Hepatocyte (in vitro differentiated cells): ENCODE results near the gene CDKL4.

Experiments
- EZH2 ChIP-seq: fragments of 200-600 bp; sonication (generic); IDR thresholded peaks from 2 replicates; pipeline ENCODE4 v1.6.1; 2016; ENCODE audit warnings: antibody characterized with exemption, mild to moderate bottlenecking, borderline replicate concordance
- EZH2phosphoT487 ChIP-seq: fragments of 200-600 bp; sonication (generic); IDR thresholded peaks from one replicate; pipeline ENCODE4 v1.6.1; 2018; ENCODE audit warnings: antibody characterized with exemption, mild to moderate bottlenecking, low read depth, moderate library complexity; ENCODE audit not compliant: unreplicated experiment, severe bottlenecking
- TF ChIP-seq, protein P1 (sequence below): fragments of 200-600 bp; sonication (generic); IDR thresholded peaks from 2 replicates; pipeline ENCODE4 v1.5.1; 2016; ENCODE audit warnings: antibody characterized with exemption, mild to moderate bottlenecking; ENCODE audit not compliant: poor library complexity

DNA sequence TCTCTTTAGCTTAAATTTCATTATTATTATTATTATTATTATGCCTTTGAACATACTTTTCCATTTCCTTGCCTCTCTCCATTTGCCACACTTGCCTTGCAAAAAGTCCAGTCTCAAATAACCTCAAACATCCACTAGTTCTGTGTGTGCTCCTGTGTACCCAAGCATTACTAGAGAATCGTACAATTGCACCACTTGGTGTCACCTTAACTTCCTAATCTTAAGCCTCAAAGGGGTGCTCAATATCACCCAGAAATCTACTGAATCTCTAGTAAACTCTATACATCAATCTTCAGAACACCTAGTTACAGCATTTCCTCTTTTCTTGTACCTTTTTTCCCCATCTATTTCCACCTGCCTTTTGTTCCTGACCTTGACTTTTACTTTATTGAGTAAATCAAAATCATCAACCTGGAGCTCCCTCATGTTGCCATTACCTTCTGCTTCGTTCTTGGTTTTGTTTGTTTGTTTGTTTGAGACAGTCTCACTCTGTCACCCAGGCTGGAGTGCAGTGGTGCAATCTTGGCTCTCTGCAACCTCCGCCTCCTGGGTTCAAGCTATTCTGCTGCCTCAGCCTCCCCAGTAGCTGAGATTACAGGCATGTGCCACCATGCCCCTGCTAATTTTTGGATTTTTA is 110.4 kb downstream of the CDKL4 start:
- TF ChIP-seq, protein P1, sequence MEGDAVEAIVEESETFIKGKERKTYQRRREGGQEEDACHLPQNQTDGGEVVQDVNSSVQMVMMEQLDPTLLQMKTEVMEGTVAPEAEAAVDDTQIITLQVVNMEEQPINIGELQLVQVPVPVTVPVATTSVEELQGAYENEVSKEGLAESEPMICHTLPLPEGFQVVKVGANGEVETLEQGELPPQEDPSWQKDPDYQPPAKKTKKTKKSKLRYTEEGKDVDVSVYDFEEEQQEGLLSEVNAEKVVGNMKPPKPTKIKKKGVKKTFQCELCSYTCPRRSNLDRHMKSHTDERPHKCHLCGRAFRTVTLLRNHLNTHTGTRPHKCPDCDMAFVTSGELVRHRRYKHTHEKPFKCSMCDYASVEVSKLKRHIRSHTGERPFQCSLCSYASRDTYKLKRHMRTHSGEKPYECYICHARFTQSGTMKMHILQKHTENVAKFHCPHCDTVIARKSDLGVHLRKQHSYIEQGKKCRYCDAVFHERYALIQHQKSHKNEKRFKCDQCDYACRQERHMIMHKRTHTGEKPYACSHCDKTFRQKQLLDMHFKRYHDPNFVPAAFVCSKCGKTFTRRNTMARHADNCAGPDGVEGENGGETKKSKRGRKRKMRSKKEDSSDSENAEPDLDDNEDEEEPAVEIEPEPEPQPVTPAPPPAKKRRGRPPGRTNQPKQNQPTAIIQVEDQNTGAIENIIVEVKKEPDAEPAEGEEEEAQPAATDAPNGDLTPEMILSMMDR: no peak
- TF ChIP-seq EZH2phosphoT487 (no peak), EZH2 (no peak)
